Measurements from ENCODE around the gene EMCN. TPM values are rescaled to one million over a fixed set of nuclear protein-coding genes. Genes with fewer than 3 reads are reported as not detected.

EMCN gene
- polyA plus RNA-seq, 1 experiment = 0.11 TPM

- ChIA-PET POLR2A (no interaction called here), CTCF (interaction anchor here (1.1 kb wide), 1 partner anchor 27 kb away, joined by 3 read pairs; no protein-coding TSS in a partner anchor)
- Histone ChIP-seq H3K36me3 (ENCODE audit: control insufficient read depth, insufficient read depth, low read length) (no peaks in the 10 kb centered on the region), H3K4me3 (ENCODE audit: low read depth, low read length) (no peak overlapping the region), H3K27me3 (ENCODE audit: control insufficient read depth, insufficient read depth, low read length) (no peaks in the 10 kb centered on the region)
- no peak for TF ChIP-seq CTCF (IDR thresholded peaks at IDR 0.05; ENCODE audit: insufficient read depth, low read depth, low read length)
- DNase-seq (ENCODE audit: low read depth) = no peak
Observed at GRCh38 chr4:100483796-100484195, 34.0 kb downstream of the EMCN start.

- CTCF ChIA-PET = no interaction called here
- TF ChIP-seq CTCF (IDR thresholded peaks at IDR 0.05; ENCODE audit: insufficient read depth, low read depth, low read length) = no peak
- Histone ChIP-seq H3K36me3 (ENCODE audit: control insufficient read depth, insufficient read depth, low read length) (no peaks in the 10 kb centered on the region), H3K4me3 (ENCODE audit: low read depth, low read length) (no peak overlapping the region), H3K27me3 (ENCODE audit: control insufficient read depth, insufficient read depth, low read length) (no peaks in the 10 kb centered on the region)
- POLR2A ChIA-PET = no interaction called here
- DNase-seq (ENCODE audit: low read depth) = no peak
Observed at GRCh38 chr4:100479971-100480370, 37.9 kb downstream of the EMCN start.

DNA sequence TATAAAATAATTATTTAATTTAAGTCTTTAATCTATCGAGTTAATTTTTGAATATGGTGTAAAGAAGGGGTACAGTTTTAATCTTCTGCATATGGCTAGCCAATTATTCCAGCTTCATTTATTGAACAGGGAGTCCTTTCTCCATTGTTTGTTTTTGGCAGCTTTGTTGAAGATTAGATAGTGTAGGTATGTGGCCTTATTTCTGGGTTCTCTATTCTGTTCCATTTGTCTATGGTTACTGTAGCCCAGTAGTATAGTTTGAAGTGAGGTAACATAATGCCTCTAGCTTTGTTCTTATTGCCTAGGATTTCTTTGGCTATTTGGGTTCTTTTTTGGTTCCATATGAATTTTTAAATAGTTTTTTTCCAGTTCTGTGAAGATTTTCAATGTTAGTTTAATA, 48.3 kb downstream of the EMCN start:
- no peak for DNase-seq (ENCODE audit: low read depth)
- Histone ChIP-seq H3K4me3 (ENCODE audit: low read depth, low read length) (no peak overlapping the region), H3K36me3 (ENCODE audit: control insufficient read depth, insufficient read depth, low read length) (no peaks in the 10 kb centered on the region), H3K27me3 (ENCODE audit: control insufficient read depth, insufficient read depth, low read length) (no peaks in the 10 kb centered on the region)
- no peak for TF ChIP-seq CTCF (IDR thresholded peaks at IDR 0.05; ENCODE audit: insufficient read depth, low read depth, low read length)
- CTCF ChIA-PET = no interaction called here
- POLR2A ChIA-PET = no interaction called here

DNA sequence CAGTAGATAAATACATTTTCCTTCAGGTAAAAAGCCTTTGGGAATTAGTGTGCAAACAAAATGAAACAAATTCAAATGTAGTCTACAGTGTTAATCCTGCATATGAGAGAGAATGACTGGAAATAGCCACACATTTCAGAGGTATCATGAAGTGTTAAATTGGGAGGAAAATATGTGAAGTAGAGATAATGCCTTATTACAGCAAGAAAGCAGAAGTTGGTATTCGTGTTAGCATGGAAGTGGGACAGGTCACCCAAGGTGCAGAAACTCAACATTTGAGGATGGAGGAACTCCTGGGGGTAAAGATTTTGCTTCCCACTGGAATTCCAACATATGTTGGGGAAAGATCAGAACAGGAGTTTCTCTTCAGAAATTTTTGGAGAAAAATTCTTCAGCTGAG, 51.3 kb downstream of the EMCN start:
- DNase-seq (ENCODE audit: low read depth) = no peak
- POLR2A ChIA-PET = interaction anchor here (0.6 kb wide), 1 partner anchor 9 kb away, joined by 5 read pairs; no protein-coding TSS in a partner anchor
- H3K4me3 ChIP-seq (ENCODE audit: low read depth, low read length) = no peak overlapping the region
- no peaks in the 10 kb centered on the region for H3K27me3 ChIP-seq (ENCODE audit: control insufficient read depth, insufficient read depth, low read length)
- no peaks in the 10 kb centered on the region for H3K36me3 ChIP-seq (ENCODE audit: control insufficient read depth, insufficient read depth, low read length)
- CTCF ChIA-PET = no interaction called here
- no peak for TF ChIP-seq CTCF (IDR thresholded peaks at IDR 0.05; ENCODE audit: insufficient read depth, low read depth, low read length)

GRCh38 chr4:100461807-100462605, 55.8 kb downstream of the EMCN start:
- ChIA-PET POLR2A (no interaction called here), CTCF (no interaction called here)
- no peaks in the 10 kb centered on the region for H3K36me3 ChIP-seq (ENCODE audit: control insufficient read depth, insufficient read depth, low read length)
- no peak overlapping the region for H3K4me3 ChIP-seq (ENCODE audit: low read depth, low read length)
- H3K27me3 ChIP-seq (ENCODE audit: control insufficient read depth, insufficient read depth, low read length) = no peaks in the 10 kb centered on the region
- TF ChIP-seq CTCF (IDR thresholded peaks at IDR 0.05; ENCODE audit: insufficient read depth, low read depth, low read length) = no peak
- DNase-seq (ENCODE audit: low read depth) = no peak

All from BJ (cell line).